ENCODE measurements around the gene BATF. TPM values are rescaled to one million over a fixed set of nuclear protein-coding genes. Genes with fewer than 3 reads are reported as not detected.

The BATF gene
- total and polyA plus RNA-seq, 2 donors from 2014 or later: 1.6 to 3.7 TPM

- TF ChIP-seq, protein P1, sequence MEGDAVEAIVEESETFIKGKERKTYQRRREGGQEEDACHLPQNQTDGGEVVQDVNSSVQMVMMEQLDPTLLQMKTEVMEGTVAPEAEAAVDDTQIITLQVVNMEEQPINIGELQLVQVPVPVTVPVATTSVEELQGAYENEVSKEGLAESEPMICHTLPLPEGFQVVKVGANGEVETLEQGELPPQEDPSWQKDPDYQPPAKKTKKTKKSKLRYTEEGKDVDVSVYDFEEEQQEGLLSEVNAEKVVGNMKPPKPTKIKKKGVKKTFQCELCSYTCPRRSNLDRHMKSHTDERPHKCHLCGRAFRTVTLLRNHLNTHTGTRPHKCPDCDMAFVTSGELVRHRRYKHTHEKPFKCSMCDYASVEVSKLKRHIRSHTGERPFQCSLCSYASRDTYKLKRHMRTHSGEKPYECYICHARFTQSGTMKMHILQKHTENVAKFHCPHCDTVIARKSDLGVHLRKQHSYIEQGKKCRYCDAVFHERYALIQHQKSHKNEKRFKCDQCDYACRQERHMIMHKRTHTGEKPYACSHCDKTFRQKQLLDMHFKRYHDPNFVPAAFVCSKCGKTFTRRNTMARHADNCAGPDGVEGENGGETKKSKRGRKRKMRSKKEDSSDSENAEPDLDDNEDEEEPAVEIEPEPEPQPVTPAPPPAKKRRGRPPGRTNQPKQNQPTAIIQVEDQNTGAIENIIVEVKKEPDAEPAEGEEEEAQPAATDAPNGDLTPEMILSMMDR (IDR thresholded peaks at IDR 0.05; ENCODE audit: borderline replicate concordance, extremely low read depth, insufficient read depth): no peak
- H3K4me3 ChIP-seq (ENCODE audit: low read length in 3 of 3): no peak overlapping the region
- no peaks in the 10 kb centered on the region for H3K27me3 ChIP-seq (ENCODE audit: control insufficient read depth, insufficient read depth, low read length)
- H3K4me1 ChIP-seq (ENCODE audit: control insufficient read depth in 2 of 3, insufficient read depth in 2 of 3, low read depth in 1 of 3, low read length in 3 of 3): no peaks in the 10 kb centered on the region
- H3K36me3 ChIP-seq (ENCODE audit: control insufficient read depth in 2 of 3, insufficient read depth in 3 of 3, low read length in 3 of 3): no peaks in the 10 kb centered on the region
- no peak overlapping the region for H3K9ac ChIP-seq (ENCODE audit: low read length in 3 of 3)
- no peak overlapping the region for H3K27ac ChIP-seq (ENCODE audit: low read depth in 2 of 2, low read length in 2 of 2)
- no peak for FAIRE-seq
- no peaks in the 10 kb centered on the region for H3K9me3 ChIP-seq (ENCODE audit: control insufficient read depth in 2 of 3, insufficient read depth in 1 of 3, low read length in 3 of 3)
- intact Hi-C loops (cut with DNase I): no loop called here
- DNase-seq: no peak
These were observed 40.2 kb downstream of the BATF start for GRCh38 chr14:75562489-75562888.

GRCh38 chr14:75563931-75564330 lies 41.7 kb downstream of the BATF start:
- intact Hi-C loops (cut with DNase I): no loop called here
- Histone ChIP-seq H3K4me1 (ENCODE audit: control insufficient read depth in 2 of 3, insufficient read depth in 2 of 3, low read depth in 1 of 3, low read length in 3 of 3) (peaks cover 0 to 2% (median 0%) of the 10 kb centered on the region in 3 donors), H3K9ac (ENCODE audit: low read length in 3 of 3) (no peak overlapping the region), H3K27ac (ENCODE audit: low read depth in 2 of 2, low read length in 2 of 2) (no peak overlapping the region), H3K4me3 (ENCODE audit: low read length in 3 of 3) (no peak overlapping the region), H3K9me3 (ENCODE audit: control insufficient read depth in 2 of 3, insufficient read depth in 1 of 3, low read length in 3 of 3) (no peaks in the 10 kb centered on the region), H3K27me3 (ENCODE audit: control insufficient read depth, insufficient read depth, low read length) (no peaks in the 10 kb centered on the region), H3K36me3 (ENCODE audit: control insufficient read depth in 2 of 3, insufficient read depth in 3 of 3, low read length in 3 of 3) (no peaks in the 10 kb centered on the region)
- TF ChIP-seq, protein P1 (IDR thresholded peaks at IDR 0.05; ENCODE audit: borderline replicate concordance, extremely low read depth, insufficient read depth): no peak
- DNase-seq: no peak
- no peak for FAIRE-seq

DNA sequence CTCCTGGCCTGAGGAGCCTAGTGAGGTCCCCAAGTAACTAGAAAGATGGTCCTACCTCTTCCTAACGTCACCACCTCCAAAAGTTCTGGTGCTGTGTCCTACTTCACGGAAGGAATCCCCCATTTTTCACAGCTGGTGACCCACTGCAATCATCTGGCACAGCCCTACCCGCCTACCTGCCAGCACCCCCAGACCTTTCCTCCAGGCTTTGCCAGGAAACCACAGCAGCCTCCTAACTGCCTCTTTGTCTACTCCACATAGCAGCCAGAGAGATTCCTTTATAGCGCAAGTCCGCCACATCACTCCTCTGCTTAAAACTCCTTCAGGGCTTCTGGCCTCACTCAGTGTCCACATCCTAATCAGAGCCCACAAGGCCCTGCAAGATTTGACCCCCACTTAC lies 42.8 kb downstream of the BATF start:
- TF ChIP-seq, protein P1 (IDR thresholded peaks at IDR 0.05; ENCODE audit: borderline replicate concordance, extremely low read depth, insufficient read depth): no peak
- intact Hi-C loops (cut with DNase I): no loop called here
- FAIRE-seq (no peak), DNase-seq (no peak)
- Histone ChIP-seq H3K36me3 (ENCODE audit: control insufficient read depth in 2 of 3, insufficient read depth in 3 of 3, low read length in 3 of 3) (no peaks in the 10 kb centered on the region), H3K4me3 (ENCODE audit: low read length in 3 of 3) (no peak overlapping the region), H3K27ac (ENCODE audit: low read depth in 2 of 2, low read length in 2 of 2) (no peak overlapping the region), H3K9me3 (ENCODE audit: control insufficient read depth in 2 of 3, insufficient read depth in 1 of 3, low read length in 3 of 3) (no peaks in the 10 kb centered on the region), H3K27me3 (ENCODE audit: control insufficient read depth, insufficient read depth, low read length) (no peaks in the 10 kb centered on the region), H3K4me1 (ENCODE audit: control insufficient read depth in 2 of 3, insufficient read depth in 2 of 3, low read depth in 1 of 3, low read length in 3 of 3) (peaks cover 0 to 2% (median 0%) of the 10 kb centered on the region in 3 donors), H3K9ac (ENCODE audit: low read length in 3 of 3) (no peak overlapping the region)

DNA sequence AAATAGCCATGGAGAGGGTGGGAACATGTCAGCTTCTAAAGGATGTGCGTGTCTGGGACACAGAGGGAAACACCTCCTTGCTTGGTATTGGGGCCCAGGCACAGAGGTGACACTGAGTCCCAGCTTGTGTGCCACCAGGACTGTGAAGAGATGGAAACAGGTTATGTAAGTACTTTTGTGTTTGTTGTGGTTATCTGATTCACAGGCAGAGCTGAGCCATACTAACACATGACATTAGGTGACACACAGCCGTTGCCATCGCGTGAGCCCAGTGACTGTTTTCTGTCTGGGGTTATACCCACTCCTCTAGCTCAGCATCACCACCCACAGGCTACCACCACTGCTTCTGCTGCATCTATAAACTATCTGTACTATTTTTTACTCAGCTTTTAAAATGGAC lies 44.1 kb downstream of the BATF start:
- no peaks in the 10 kb centered on the region for H3K36me3 ChIP-seq (ENCODE audit: control insufficient read depth in 2 of 3, insufficient read depth in 3 of 3, low read length in 3 of 3)
- H3K9me3 ChIP-seq (ENCODE audit: control insufficient read depth in 2 of 3, insufficient read depth in 1 of 3, low read length in 3 of 3): no peaks in the 10 kb centered on the region
- no peak overlapping the region for H3K27ac ChIP-seq (ENCODE audit: low read depth in 2 of 2, low read length in 2 of 2)
- no peak overlapping the region for H3K9ac ChIP-seq (ENCODE audit: low read length in 3 of 3)
- intact Hi-C loops (cut with DNase I): no loop called here
- H3K27me3 ChIP-seq (ENCODE audit: control insufficient read depth, insufficient read depth, low read length): no peaks in the 10 kb centered on the region
- DNase-seq: no peak
- no peak overlapping the region for H3K4me3 ChIP-seq (ENCODE audit: low read length in 3 of 3)
- TF ChIP-seq, protein P1 (IDR thresholded peaks at IDR 0.05; ENCODE audit: borderline replicate concordance, extremely low read depth, insufficient read depth): no peak
- no peak for FAIRE-seq
- peaks cover 0 to 2% (median 0%) of the 10 kb centered on the region in 3 donors for H3K4me1 ChIP-seq (ENCODE audit: control insufficient read depth in 2 of 3, insufficient read depth in 2 of 3, low read depth in 1 of 3, low read length in 3 of 3)

Data from kidney (tissue), 14 donors.